GM12873 (cell line): Measurements from ENCODE around the gene SLC4A5.

Experiments
- TF ChIP-seq, protein P1 (sequence below): IDR thresholded peaks from 2 replicates; pipeline ENCODE4 v1.5.1; 2012; ENCODE audit warnings: low read depth, mild to moderate bottlenecking, moderate library complexity, low read length, control low read depth; ENCODE audit not compliant: insufficient read depth; ENCODE audit errors: missing control alignments

SLC4A5 gene

DNA sequence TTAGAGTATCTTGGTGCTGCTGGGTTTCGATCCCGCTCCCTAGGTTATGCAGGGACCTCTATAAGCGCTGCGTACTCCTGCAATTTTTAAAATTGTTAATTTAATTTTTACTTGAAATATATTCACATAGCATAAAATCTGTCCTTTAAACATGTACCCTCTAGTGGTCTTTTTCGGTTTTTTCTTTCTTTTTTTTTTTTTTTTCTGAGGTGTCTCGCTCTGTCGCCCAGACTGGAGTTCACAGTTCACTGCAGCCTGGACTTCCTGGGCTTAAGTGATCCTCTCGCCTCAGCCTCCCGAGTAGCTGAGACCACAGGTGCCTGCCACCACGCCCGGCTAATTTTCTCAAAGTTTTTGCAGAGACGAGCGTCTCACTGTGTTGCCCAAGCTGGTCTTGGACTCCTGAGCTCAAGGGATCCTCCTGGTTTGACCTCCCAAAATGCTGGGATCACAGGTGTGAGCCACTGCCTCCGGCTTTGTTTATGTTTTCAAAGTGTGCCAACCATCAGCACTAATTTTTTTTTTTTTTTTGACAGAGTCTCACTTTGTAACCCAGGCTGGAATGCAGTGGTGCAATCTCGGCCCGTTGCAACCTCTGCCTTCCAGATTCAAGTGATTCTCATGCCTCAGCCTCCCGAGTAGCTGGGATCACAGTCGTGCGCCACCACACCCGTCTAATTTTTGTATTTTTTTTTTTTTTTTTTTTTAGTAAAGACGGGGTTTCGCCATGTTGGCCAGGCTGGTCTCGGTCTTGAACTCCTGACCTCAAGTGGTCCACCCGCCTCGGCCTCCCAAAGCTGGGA, 164.0 kb downstream of the SLC4A5 start:
- TF ChIP-seq, protein P1, sequence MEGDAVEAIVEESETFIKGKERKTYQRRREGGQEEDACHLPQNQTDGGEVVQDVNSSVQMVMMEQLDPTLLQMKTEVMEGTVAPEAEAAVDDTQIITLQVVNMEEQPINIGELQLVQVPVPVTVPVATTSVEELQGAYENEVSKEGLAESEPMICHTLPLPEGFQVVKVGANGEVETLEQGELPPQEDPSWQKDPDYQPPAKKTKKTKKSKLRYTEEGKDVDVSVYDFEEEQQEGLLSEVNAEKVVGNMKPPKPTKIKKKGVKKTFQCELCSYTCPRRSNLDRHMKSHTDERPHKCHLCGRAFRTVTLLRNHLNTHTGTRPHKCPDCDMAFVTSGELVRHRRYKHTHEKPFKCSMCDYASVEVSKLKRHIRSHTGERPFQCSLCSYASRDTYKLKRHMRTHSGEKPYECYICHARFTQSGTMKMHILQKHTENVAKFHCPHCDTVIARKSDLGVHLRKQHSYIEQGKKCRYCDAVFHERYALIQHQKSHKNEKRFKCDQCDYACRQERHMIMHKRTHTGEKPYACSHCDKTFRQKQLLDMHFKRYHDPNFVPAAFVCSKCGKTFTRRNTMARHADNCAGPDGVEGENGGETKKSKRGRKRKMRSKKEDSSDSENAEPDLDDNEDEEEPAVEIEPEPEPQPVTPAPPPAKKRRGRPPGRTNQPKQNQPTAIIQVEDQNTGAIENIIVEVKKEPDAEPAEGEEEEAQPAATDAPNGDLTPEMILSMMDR: peak; percentile 37

DNA sequence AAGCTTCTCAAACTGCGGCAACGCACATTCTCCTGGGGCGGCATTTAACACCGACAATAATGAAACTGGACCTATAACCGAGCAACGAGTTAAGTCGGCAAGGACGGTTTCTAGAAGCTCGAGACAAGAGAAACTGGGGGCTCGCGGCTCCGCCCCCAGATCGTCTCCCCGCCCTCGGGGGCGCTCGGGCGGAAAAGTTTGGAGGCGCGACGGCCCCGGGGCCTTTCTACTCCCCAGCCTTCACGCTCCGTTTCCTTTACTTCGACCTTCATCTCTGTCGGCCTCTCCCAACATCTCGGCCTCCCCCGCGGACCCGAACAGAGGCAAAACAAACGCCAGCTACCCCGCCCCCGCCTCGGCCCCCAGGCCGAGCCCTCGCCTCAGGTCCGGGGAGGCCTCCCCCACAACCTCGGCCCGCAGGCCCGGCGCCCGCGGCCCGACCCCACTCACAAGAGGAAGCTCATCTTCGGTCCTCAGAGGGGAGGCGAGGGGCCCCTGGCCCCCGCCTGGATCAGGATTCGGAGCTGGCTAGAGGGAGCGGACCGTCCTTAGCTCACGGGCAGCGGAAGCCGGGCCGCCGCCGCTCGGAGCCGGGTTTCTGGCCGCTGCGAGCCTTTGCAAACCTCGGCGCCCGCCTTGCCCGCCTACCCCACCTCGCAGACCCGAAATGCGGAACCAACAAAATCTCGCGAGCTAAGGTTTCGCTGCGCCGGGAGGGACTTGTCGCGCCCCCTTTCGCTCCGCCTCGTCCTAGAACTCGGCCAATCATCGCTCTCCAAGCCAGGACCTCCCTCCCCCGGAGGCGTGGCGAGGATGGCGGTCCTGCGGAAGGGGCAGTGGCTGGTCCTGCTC, 164.8 kb downstream of the SLC4A5 start, which contains the start of gene MOB1A:
MOB1A (minus strand) TSS at position 669 of the 852 bp plus-strand sequence; CDS start at position 464, 205 bp downstream.
- TF ChIP-seq, protein P1: no peak

DNA sequence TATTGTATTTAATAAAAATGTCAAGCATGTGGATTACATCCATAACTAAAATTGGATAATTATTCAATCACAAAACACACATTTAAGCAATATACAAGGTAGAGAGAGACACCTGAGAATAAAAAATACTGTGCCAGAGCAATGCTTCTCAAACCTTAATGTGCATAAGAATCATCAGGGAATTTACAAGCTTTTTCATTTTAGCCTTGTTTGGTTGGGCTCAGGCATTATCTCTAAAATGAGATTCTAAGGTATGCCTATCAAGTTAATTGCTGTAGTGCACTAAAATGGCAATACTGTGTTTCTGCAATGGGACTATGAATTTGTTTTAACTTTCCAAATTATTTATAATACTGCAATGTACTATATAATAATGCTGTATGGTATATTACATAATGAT, 165.5 kb downstream of the SLC4A5 start:
- TF ChIP-seq, protein P1: no peak

DNA sequence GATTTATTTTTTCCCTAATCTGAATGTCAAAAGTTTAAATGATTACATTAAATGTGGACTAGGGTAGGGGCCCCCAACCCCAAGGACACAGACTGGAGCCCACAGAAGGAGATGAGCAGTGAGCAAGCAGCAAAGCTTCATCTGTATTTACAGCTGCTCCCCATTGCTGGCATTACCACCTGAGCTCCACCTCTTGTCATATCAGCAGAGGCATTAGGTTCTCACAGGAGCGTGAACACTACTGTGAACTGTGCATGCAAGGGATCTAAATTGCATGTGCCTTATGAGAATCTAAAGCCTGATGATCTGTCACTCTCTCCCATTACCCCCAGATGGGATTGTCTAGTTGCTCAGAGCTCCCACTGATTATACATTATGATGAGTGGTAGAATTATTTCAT, 168.3 kb downstream of the SLC4A5 start:
- TF ChIP-seq, protein P1: no peak

DNA sequence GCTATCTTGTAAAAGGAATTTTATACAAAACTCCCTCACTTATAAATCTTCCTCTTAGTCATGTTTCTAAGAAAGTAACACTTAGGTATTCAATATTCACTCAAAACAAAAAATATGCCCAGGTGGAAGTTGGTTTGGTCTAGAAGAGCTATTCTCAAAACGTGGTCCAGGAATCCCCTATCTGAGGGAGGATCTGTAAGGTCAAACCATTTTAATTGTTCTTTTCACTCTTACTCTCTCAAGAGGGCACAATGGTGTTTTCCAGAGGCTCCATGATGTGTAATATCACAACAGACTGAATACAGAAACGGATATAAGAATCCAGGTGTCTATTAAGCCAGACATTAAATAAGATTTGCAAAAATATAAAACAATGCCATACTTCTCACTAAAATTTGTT, 174.5 kb downstream of the SLC4A5 start:
- TF ChIP-seq, protein P1: no peak
